ENCODE results near the gene FOXP1. TPM values are rescaled to one million over a fixed set of nuclear protein-coding genes. Genes with fewer than 3 reads are reported as not detected.

The FOXP1 gene
- total RNA-seq, 2 donors from 2014 or later: 119 to 199 TPM

- Mint-ChIP-seq H3K27ac (peak overlapping the region in 1 of 2 donors; percentile 71), H3K9me3 (no peaks in the 10 kb centered on the region)
- no peak for ATAC-seq
These were observed 407.7 kb downstream of the FOXP1 start for GRCh38 chr3:71175691-71176365.

GRCh38 chr3:71172951-71173350 lies 410.6 kb downstream of the FOXP1 start:
- Mint-ChIP-seq H3K27ac (peak overlapping the region in 1 of 2 donors; percentile 31), H3K36me3 (peaks cover 0 to 6% of the 10 kb centered on the region in 2 donors), H3K9me3 (no peaks in the 10 kb centered on the region)
- DNase-seq (ENCODE audit: low spot score in 2 of 2) (no peak), ATAC-seq (no peak)

More at GRCh38 chr3:71175691-71176365, 407.7 kb downstream of the FOXP1 start:
- H3K36me3 Mint-ChIP-seq: peaks cover 9 to 10% of the 10 kb centered on the region in 2 donors
- no peak for DNase-seq (ENCODE audit: low spot score in 2 of 2)

- ATAC-seq: no peak
- H3K36me3 Mint-ChIP-seq: peaks cover under 1 to 6% of the 10 kb centered on the region in 2 donors
- no peaks in the 10 kb centered on the region for H3K9me3 Mint-ChIP-seq
These were observed 411.3 kb downstream of the FOXP1 start for GRCh38 chr3:71172189-71172588.

GRCh38 chr3:71171247-71171646 lies 412.3 kb downstream of the FOXP1 start:
- H3K27ac Mint-ChIP-seq: no peak overlapping the region

More at GRCh38 chr3:71172189-71172588, 411.3 kb downstream of the FOXP1 start:
- DNase-seq (ENCODE audit: low spot score in 2 of 2): no peak
- H3K27ac Mint-ChIP-seq: no peak overlapping the region

GRCh38 chr3:71168880-71169411 lies 414.6 kb downstream of the FOXP1 start:
- no peak for ATAC-seq
- Mint-ChIP-seq H3K27ac (peak overlapping the region in 1 of 2 donors; percentile 16), H3K9me3 (peaks cover 0 to 5% of the 10 kb centered on the region in 2 donors), H3K36me3 (peaks cover 13 to 26% of the 10 kb centered on the region in 2 donors)
- no peak for DNase-seq (ENCODE audit: low spot score in 2 of 2)

More at GRCh38 chr3:71171247-71171646, 412.3 kb downstream of the FOXP1 start:
- ATAC-seq: no peak
- peaks cover 8 to 16% of the 10 kb centered on the region in 2 donors for H3K36me3 Mint-ChIP-seq
- no peaks in the 10 kb centered on the region for H3K9me3 Mint-ChIP-seq
- DNase-seq (ENCODE audit: low spot score in 2 of 2): no peak

GRCh38 chr3:71168121-71168721 lies 415.3 kb downstream of the FOXP1 start:
- Mint-ChIP-seq H3K27ac (peak overlapping the region in 1 of 2 donors; percentile 16), H3K9me3 (peaks cover 0 to 5% of the 10 kb centered on the region in 2 donors), H3K36me3 (peaks cover 13 to 26% of the 10 kb centered on the region in 2 donors)
- DNase-seq (ENCODE audit: low spot score in 2 of 2): no peak
- ATAC-seq: no peak

- H3K36me3 Mint-ChIP-seq: peaks cover 13 to 33% of the 10 kb centered on the region in 2 donors
- H3K9me3 Mint-ChIP-seq: peaks cover 0 to 5% of the 10 kb centered on the region in 2 donors
- peak overlapping the region in 1 of 2 donors; percentile 52 for H3K27ac Mint-ChIP-seq
- no peak for DNase-seq (ENCODE audit: low spot score in 2 of 2)
- ATAC-seq: no peak
These were observed 416.9 kb downstream of the FOXP1 start for GRCh38 chr3:71166339-71167240.

- Mint-ChIP-seq H3K9me3 (peaks cover 0 to 10% of the 10 kb centered on the region in 2 donors), H3K27ac (no peak overlapping the region), H3K36me3 (peaks cover 13 to 50% of the 10 kb centered on the region in 2 donors)
- ATAC-seq: no peak
- DNase-seq (ENCODE audit: low spot score in 2 of 2): no peak
These were observed 418.6 kb downstream of the FOXP1 start for GRCh38 chr3:71164881-71165280.

- peak overlapping the region in 1 of 2 donors; percentile 83 for H3K27ac Mint-ChIP-seq
These were observed 420.2 kb downstream of the FOXP1 start for GRCh38 chr3:71163198-71163918.

GRCh38 chr3:71162221-71162620 lies 421.3 kb downstream of the FOXP1 start:
- ATAC-seq (no peak), DNase-seq (ENCODE audit: low spot score in 2 of 2) (no peak)
- peaks cover 0 to 11% of the 10 kb centered on the region in 2 donors for H3K9me3 Mint-ChIP-seq
- H3K27ac Mint-ChIP-seq: peak overlapping the region in 1 of 2 donors; percentile 83
- peaks cover 13 to 66% of the 10 kb centered on the region in 2 donors for H3K36me3 Mint-ChIP-seq

More at GRCh38 chr3:71163198-71163918, 420.2 kb downstream of the FOXP1 start:
- H3K9me3 Mint-ChIP-seq: peaks cover 0 to 10% of the 10 kb centered on the region in 2 donors
- no peak for ATAC-seq
- peaks cover 13 to 59% of the 10 kb centered on the region in 2 donors for H3K36me3 Mint-ChIP-seq
- no peak for DNase-seq (ENCODE audit: low spot score in 2 of 2)

GRCh38 chr3:71160785-71161546 lies 422.6 kb downstream of the FOXP1 start:
- Mint-ChIP-seq H3K27ac (peak overlapping the region; percentile 25 to 83), H3K36me3 (peaks cover 17 to 65% of the 10 kb centered on the region in 2 donors), H3K9me3 (peaks cover 0 to 18% of the 10 kb centered on the region in 2 donors)
- DNase-seq (ENCODE audit: low spot score in 2 of 2) (no peak), ATAC-seq (peak; percentile 34 to 88)

GRCh38 chr3:71156062-71156665 lies 427.4 kb downstream of the FOXP1 start:
- Mint-ChIP-seq H3K27ac (peak overlapping the region in 1 of 2 donors; percentile 81), H3K9me3 (peaks cover 0 to 10% of the 10 kb centered on the region in 2 donors), H3K36me3 (peaks cover 15 to 40% of the 10 kb centered on the region in 2 donors)
- ATAC-seq: no peak
- DNase-seq (ENCODE audit: low spot score in 2 of 2): no peak

- Mint-ChIP-seq H3K9me3 (peaks cover 0 to 7% of the 10 kb centered on the region in 2 donors), H3K27ac (no peak overlapping the region), H3K36me3 (peaks cover 15 to 27% of the 10 kb centered on the region in 2 donors)
- DNase-seq (ENCODE audit: low spot score in 2 of 2) (no peak), ATAC-seq (no peak)
These were observed 428.7 kb downstream of the FOXP1 start for GRCh38 chr3:71154846-71155245.

- no peak overlapping the region for H3K27ac Mint-ChIP-seq
- ATAC-seq (no peak), DNase-seq (ENCODE audit: low spot score in 2 of 2) (no peak)
- peaks cover 0 to 7% of the 10 kb centered on the region in 2 donors for H3K9me3 Mint-ChIP-seq
- peaks cover 15 to 18% of the 10 kb centered on the region in 2 donors for H3K36me3 Mint-ChIP-seq
These were observed 429.8 kb downstream of the FOXP1 start for GRCh38 chr3:71153713-71154112.

GRCh38 chr3:71152892-71153265 lies 430.6 kb downstream of the FOXP1 start:
- Mint-ChIP-seq H3K9me3 (peaks cover 0 to 7% of the 10 kb centered on the region in 2 donors), H3K36me3 (peaks cover 15 to 18% of the 10 kb centered on the region in 2 donors), H3K27ac (no peak overlapping the region)
- no peak for DNase-seq (ENCODE audit: low spot score in 2 of 2)
- ATAC-seq: no peak

Data from activated naive CD4-positive, alpha-beta T cell treated with anti-CD3 and anti-CD28 coated beads, Interleukin-2, amount 50 U/mL, for 72 hours (primary cell).